Omental fat pad (tissue), 4 donors: Measurements from ENCODE around the gene DCC. TPM values are rescaled to one million over a fixed set of nuclear protein-coding genes. Genes with fewer than 3 reads are reported as not detected.

Experiments used
- ATAC-seq: fragments of 150-250 bp; one replicate; pipeline ENCODE4 v1.9.1; 2016; ENCODE audit warnings: mild to moderate bottlenecking, moderate library complexity; ENCODE audit not compliant: low FRiP score
- DNase-seq: peaks from one replicate; pipeline ENCODE4 v3.0.0-alpha.2; 2019; ENCODE audit warnings: low spot score
- CTCF ChIP-seq, 3 donors: fragments of 450-650 bp; IDR thresholded peaks; one replicate each; pipeline ENCODE4 v1.5.1; 2016 to 2017; ENCODE audit warnings: antibody characterized with exemption in 3 of 3, mild to moderate bottlenecking in 3 of 3, moderate library complexity in 2 of 3
- total RNA-seq, 4 donors: library from RNA; depleted of rRNA; stranded (reverse); fragments of >200 nt; gene quantifications; one replicate each; pipeline ENCODE4 v1.1.0, GENCODE V29; 2016

The DCC gene
- total RNA-seq, 4 donors from 2014 or later, result 0.12 to 0.63 TPM; not detected in 2

- TF ChIP-seq CTCF (IDR thresholded peaks at IDR 0.05), result no peak
- ATAC-seq, result no peak
- DNase-seq, result no peak
Observed at GRCh38 chr18:52391810-52392559, 52.0 kb downstream of the DCC start.

DNA sequence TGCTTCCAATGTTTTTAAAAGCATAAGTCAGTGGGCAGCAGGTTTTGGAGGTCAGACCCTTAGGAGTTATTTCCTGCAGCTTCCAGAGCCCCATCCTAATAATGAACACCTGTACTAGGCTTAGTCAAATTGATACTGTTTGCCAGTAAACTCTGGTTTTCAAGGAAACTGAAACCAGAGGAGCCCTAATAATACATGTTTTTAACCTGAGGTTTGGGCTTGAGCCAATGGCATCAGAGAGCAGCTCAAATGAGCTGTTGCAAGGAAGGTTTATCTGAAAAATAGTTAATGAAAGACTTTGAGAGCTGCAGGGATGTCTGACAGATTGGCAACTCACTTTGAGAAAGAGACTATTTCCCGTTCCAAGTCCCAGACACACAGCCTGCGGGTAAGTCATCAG is 54.6 kb downstream of the DCC start:
- TF ChIP-seq CTCF (IDR thresholded peaks at IDR 0.05), result no peak
- no peak for DNase-seq
- ATAC-seq, result no peak

DNA sequence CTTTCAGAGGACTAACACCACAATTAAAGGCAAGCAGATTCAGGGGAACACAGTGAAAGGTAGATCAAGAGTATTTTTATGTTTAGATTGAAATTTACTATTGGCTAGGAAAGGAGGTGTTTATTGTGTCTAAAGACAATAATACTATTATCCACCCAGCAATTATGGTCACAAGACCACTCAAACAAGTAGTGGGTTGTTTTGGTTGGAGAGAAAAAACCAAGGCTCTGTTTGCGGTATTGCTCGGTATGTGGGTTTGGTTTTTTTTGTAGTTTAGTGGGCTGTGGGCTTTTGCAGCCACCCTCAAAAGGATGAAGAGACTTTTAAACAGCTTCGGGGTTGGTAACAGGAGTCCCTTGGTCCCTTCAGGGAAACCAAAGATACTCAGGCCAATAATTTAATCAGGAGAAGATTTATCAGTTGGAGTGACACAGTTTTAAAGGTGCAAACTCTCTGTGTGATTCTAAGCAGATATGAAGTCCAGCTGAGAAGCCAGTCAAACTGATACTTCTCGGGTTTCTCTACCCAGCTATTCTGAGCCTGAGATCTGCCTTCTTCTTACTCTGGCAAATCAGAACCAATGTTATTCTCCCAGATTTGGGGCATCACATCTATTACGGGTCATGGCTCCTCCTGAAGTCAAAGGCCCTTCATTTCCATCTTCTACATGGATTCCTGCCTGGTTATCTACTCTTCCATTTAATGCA is 55.3 kb downstream of the DCC start:
- TF ChIP-seq CTCF (IDR thresholded peaks at IDR 0.05), result no peak
- no peak for DNase-seq
- no peak for ATAC-seq

DNA sequence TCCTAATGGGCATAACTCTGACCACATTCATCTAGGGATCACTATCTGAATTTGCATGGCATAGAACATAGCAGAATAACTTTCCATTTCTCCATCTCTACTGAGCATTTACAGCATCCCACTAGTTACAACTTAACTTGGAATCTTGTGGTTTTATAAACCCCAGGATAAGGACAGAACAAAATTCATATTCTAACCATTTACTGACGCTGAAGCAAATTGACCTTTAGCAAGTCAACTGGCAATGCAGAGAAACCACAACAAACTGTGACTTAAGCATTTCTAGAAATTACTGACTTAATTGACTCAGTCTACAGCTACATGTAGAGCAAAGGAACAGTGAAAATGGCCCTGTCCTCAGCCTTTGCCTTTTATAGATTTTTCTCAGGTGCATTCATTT is 61.2 kb downstream of the DCC start:
- ATAC-seq (no peak), DNase-seq (no peak)
- TF ChIP-seq CTCF (IDR thresholded peaks at IDR 0.05), result no peak

DNA sequence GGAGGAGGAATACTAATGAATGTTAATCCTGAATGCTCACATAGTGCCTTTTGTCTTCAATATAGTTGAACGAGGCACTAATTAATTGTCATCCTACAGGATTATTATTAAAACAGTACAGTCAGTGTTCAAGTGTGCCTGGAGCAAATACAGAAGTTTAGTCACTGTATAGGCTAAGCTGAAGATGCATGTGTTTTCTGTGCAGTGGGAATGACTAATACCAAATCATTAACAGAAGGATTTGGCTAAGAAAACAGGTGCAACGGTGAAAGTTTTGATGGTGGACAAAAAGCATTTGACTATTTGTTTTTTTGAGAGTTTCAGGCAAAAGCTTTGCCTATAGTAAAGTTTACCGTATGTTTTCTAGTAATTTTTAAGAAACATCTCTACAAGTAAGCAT is 62.8 kb downstream of the DCC start:
- DNase-seq (no peak), ATAC-seq (no peak)
- TF ChIP-seq CTCF (IDR thresholded peaks at IDR 0.05), result no peak

DNA sequence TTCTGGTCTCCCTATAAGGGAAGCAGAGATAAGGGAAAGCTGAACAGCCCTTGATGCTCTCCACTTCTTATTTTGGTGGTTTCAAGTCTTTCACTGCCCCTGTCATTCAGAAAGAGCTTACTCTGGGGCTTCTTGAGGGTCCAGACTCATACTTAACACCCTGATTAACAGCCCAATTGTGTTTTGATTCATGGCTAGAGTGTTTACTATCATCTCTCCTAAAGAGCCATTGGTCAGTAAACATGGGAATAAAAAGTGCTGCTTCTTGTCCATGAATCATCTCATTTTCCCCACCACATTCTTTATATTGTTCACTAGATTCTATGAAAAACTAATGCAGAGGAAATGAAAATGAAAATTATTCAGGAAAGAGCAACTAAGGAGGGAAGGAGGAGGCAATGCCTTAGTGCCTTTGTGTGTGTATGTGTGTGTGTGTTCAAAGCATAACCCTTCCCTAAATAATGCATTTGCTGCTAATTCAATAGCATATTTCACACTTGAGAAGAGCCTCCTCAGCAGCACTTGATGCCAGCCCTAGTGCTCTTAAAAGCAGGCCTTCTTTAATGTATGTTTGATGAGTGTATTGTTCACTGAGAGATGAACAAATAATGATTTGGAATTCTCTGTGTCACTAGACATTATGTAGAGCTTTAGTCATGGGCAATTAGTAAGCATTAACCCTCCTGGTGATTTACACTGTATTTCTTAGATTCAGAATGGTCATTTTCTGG is 63.5 kb downstream of the DCC start:
- no peak for ATAC-seq
- DNase-seq, result no peak

More for the DNA sequence above, 63.5 kb downstream of the DCC start:
- TF ChIP-seq CTCF (IDR thresholded peaks at IDR 0.05), result no peak
